ENCODE data around the gene VPS9D1.
"Not testable (repeated sequence)": the region's sequence is repeated elsewhere in the genome, so short reads cannot be mapped to it uniquely, and the experiment has no call there.

The VPS9D1 gene

DNA sequence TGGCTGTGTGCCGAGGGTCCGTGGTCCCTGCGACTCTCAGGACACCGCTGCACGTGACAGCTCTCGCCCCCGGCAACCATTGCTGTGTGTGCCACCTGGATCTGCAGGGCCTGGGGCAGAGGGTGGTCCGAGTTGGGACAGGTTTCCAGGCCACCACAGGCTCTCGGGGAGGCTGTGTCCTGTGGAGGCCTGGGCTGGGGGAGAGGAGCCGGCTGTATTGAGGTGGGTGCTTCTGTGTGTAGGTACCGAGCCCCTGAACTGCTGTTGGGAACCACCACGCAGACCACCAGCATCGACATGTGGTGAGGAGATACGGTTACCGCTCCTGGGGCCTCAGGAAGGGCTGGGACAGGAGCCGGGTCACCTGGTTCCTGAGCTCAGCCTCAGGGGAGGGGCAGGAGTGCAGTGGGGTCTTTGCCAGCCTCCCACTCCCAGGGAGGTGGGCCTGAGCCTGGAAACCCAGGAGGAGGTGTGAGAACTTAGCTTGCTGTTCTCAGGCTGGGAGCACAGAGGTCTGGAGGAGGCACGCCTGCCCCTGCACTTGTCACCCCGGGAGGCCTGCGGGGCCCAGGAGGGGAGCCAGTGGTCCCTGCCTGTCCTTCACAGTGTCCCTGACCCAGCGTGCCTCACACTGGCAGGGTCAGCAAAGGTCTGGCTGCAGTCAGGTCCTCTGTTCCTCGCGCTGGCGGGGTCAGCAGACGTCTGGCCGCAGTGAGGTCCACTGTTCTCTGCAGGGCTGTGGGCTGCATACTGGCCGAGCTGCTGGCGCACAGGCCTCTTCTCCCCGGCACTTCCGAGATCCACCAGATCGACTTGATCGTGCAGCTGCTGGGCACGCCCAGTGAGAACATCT is 26.5 kb downstream of the VPS9D1 start:
- no peak for DNase-seq (ENCODE audit: low read depth in 2 of 2)

DNA sequence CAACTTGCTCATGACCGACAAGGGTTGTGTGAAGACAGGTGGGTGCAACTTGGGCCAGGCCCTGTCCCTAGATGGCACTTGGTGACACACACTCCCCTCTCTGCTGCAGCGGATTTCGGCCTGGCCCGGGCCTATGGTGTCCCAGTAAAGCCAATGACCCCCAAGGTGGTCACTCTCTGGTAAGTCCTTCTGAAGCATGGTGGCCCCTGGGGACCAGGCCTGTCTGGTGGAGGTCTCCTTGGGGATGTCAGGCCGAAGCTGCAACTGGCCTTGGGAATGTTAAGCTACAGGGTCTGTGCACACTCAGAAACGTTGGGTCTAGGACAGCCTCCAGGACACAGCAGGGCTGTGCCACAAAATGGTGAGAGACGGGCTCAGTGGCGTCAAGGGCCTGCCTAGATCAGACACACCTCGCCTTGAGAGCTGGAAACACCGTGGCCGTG is 27.4 kb downstream of the VPS9D1 start:
- no peak for DNase-seq (ENCODE audit: low read depth in 2 of 2)

DNA sequence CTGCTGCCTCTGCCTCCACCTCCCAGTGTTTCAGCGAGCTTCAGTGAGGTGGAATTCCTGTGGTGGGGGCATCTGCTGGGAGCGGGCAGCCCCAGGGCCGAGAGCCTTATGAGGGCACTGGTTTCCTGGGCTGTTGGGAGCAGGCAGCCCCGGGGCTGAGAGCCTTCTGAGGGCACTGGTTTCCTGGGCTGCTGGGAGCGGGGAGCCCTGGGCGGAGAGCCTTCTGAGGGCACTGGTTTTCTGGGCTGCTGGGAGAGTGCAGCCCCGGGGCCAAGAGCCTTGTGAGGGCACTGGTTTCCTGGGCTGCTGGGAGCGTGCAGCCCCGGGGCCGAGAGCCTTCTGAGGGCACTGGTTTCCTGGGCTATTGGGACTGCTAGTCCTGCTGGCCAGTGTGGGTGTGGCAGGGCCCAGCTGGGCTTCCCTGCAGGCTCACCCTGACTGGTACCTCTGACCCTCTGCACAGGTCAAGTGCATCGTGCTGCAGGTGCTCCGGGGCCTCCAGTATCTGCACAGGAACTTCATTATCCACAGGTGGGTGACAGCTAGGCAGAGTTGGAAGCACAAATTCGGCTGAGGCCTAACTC is 28.6 kb downstream of the VPS9D1 start:
- DNase-seq (ENCODE audit: low read depth in 2 of 2), result no peak

DNA sequence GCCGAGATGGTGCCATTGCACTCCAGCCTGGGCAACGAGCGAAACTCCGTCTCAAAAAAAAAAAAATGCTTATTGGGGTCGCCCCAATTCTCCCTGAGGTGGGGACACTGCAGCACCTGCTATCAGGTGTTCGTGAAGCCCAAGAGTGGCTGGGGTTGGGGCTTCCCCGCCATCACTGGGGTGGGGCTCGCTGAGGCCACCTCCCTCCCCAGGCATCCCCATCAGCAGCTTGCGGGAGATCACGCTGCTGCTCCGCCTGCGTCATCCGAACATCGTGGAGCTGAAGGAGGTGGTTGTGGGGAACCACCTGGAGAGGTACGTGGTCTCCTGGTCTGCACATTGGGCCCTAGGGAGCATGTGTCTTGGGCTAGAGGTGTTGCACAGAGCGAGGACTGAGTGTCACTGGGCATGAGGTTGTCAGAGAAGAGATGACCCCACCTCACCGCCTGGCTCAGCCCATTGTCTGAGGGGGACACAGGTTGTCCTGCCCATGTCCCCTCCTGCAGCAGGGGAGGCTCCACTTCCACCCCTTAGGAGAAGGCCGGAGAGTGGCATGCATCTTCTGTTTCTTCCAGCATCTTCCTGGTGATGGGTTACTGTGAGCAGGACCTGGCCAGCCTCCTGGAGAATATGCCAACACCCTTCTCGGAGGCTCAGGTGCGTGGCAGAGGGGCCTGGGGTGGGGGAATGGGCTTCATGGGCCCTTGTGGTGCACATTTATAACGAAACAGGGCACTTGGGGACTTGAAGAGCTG is 29.3 kb downstream of the VPS9D1 start:
- DNase-seq (ENCODE audit: low read depth in 2 of 2), result no peak

DNA sequence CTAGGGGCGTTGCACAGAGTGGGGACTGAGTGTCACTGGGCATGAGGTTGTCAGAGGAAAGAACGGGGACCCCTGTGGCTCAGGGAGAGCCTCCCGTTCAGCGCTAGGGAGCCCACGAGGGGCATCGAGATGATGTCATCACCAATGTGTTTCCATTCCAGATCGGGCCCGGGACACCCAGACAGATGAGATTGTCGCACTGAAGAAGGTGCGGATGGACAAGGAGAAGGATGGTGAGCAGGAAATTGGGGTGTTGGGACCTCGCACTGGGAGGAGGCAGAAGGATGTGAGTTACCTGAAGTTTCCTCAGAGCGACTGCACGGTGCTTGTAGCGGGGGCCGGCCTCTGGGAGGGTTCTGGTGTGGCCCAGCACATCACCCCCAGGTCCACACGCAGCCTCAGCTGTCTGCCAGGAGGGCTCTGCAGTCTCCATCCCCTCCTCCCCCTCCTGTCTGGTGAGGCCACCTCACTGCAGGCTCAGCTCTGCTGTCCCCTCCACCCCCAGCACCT is 30.3 kb downstream of the VPS9D1 start:
- DNase-seq (ENCODE audit: low read depth in 2 of 2), result no peak

DNA sequence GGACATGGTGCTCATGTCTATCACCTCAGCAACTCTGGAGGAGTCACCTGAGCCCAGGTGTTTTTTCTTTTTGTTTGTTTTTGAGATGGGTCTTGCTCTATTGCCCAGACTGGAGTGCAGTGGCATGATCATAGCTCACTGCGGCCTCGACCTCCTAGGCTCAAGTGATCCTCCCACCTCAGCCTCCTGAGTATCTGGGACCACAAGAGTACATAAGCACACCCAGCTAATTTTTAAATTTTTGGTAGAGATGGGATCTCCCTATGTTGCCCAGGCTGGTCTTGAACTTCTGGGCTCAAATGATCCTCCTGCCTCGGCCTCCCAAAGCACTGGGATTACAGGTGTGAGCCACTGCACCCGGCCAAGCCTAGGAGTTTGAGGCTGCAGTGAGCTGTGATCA is 31.1 kb downstream of the VPS9D1 start:
- DNase-seq (ENCODE audit: low read depth in 2 of 2), result not testable (repeated sequence)

DNA sequence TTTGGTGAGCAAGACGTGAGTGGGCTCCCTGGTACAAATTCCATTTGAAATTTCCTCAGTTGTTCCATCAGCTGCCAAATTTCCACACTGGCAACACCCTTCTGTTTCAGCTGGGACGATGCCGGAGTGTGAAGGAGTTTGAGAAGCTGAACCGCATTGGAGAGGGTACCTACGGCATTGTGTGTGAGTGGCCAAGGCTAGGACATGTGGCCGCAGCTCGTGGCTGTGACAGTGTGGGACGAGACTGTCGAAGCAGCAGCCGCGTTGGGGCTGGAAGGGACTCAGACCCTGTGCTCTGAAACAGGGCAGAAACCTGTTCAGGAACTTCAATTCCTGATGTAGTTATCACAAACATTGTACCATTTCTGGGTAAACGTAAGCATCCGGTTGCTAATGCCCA is 31.6 kb downstream of the VPS9D1 start:
- DNase-seq (ENCODE audit: low read depth in 2 of 2), result no peak

DNA sequence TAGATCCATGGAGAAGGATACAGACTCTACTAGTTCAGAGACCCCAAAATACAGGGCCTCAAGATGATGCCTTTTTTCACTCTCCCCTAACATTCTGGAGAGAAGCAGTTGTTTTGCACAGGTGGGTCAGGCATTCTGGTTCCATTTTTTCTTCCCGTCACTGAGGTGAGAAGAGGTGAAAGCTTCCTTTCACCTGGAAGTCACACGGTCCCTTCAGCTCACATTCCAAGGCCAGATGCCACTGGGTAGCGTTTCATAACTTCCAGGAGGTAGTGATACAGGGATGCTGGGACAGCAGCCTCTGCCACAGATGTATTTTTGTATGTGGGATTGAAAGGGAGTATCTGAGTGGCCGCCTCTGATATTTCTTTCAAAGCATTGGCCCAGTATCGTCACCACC is 32.3 kb downstream of the VPS9D1 start:
- no peak for DNase-seq (ENCODE audit: low read depth in 2 of 2)

DNA sequence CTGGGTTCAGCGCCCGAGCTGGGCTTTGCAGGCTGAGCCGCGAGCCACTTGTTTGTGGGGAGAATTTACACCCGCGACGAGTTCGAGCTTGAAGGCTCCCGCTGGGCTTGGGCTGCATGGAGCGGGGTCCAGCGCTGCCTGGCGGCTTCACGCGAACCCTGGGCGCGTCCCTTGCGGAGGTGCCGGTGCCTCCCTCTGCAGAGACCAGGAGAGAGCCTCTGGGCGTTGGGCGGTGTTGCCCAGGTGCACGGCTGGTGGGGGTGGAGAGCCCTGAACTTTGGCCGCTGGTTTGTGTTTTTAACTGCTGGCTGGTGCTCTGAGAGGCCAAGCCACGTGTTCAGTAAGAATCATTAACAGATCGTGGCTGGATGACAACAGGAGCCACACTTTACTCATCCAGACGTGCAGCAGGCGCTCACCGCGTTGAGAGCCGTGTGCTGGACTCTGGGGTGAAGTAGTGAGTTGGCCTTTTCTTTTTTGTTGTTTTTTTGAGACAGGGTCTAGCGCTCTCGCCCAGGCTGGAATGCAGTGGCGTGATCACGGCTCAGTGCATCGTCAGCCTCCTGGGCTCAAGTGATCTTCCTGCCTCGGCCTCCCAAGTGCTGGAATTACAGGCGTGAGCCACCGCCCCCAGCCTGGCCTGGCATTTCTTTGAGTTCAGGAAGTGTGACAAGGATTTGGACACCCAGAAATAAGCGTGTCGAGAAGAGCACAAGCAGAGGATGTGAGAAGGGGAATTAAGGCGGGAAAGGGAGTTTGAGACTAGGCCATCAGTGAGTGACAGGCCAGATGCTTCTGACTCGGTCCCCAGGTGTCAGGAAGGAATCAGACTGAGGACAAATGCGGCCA is 33.4 kb downstream of the VPS9D1 start:
- no peak for DNase-seq (ENCODE audit: low read depth in 2 of 2)

DNA sequence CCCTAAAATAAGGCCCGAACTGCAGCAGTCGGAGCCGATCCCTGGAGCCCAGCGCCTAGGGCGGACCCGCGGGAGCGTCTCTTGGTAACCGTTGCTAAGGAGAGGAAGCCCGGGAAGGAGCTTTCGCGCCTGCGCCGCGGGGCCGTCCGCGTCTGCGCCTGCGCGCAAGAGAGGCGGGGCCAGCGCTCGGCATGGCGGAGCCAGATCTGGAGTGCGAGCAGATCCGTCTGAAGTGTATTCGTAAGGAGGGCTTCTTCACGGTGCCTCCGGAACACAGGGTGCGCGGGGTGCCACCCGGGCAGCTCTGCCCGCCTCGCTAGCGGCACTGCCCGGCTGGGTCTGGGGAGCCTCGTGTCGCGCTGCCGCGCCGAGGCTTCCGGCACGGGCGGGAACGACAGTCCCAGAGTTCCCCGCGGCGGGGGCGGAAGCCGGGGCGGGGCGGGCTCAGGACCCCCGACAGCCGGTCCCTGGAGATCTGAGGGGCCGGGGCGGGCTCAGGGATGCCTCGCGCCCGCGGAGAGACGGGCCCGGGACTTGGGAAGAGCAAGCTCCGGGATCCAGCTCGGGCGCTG is 34.1 kb downstream of the VPS9D1 start, which contains the start of gene CDK10:
Gene CDK10, plus strand, starts transcription at position 170 of the 572 bp plus-strand sequence. Its CDS starts 22 bp downstream, at position 192.
- DNase-seq (ENCODE audit: low read depth in 2 of 2), result peak; percentile 70 to 74

DNA sequence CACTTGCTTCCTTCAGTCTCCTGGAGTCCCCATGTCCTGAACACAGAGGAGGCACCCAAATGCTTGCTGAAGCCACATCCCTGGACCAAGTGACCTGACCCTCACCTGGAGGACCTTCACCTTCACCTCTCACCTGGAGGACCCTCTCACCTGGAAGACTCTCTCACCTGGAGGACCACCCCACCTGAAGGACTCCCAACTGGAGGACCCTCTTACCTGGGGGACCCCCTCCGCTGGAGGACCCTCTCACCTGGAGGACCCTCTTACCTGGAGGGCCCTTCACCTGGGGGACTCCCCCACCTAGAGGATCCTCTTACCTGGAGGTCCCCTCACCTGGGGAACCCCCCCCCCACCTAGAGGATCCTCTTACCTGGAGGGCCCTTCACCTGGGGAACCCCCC is 34.8 kb downstream of the VPS9D1 start:
- no peak for DNase-seq (ENCODE audit: low read depth in 2 of 2)

DNA sequence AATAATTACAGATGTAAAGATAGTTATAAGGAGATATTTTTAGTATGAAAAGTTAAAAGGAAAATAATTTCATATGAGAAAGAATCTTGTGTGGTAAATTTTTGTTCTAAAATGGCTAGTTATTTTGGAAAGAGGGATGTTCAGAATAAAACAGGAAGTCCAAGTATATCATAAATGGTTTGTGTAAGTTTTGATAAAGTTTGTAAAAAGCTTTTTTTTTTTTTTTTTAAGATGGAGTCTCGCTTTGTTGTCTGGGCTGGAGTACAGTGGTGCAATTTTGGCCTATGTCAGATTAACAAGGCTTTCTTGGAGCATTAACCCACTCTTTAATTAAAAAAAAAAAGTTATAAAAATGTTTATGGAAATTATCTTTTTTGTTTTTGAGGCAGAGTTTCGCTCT is 42.4 kb downstream of the VPS9D1 start:
- no peak for DNase-seq (ENCODE audit: low read depth in 2 of 2)

DNA sequence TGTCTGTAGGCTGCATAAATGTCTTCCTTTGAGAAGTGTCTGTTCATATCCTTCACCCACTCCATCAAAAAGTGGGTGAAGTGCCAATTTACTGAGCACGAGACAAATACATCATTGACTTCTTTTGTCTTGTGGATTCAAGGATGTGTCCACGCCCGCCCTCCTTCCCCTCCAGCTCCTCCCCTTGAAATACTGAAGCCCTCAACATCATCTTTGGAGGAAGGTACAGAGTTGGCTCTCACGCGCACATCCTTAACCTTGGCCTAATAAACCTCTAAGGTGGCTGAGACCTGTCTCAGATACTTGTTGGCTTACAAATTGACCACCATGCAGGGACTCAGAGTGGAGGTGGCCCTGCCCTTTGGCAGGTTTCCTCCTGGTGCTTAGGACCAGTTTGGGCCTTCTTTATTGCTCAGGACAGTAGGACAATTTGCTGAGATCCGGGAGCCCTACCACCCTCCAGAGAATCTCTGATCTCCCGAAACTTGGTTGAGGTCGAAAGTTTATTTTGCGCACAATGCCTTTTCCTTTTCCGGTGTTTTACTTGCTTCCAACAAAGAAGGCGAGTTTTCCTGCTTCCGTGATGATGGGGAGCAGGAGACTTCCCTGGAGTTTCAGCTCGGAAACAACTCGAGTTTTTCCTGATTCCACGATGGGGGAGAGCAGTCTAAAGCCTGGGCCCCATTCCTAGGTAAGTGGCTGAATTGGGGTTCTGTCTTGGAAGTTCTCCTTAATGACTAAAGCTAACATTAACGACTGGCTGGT is 48.3 kb downstream of the VPS9D1 start:
- no peak for DNase-seq (ENCODE audit: low read depth in 2 of 2)

DNA sequence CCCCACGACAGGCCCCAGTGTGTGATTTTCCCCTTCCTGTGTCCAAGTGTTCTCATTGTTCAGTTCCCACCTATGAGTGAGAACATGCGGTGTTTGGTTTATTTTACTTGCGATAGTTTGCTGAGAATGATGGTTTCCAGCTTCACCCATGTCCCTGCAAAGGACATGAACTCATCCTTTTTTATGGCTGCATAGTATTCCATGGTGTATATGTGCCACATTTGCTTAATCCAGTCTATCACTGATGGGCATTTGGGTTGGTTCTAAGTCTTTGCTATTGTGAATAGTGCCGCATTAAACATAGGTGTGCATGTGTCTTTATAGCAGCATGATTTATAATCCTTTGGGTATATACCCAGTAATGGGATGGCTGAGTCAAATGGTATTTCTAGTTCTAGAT is 49.1 kb downstream of the VPS9D1 start:
- not testable (repeated sequence) for DNase-seq (ENCODE audit: low read depth in 2 of 2)

DNA sequence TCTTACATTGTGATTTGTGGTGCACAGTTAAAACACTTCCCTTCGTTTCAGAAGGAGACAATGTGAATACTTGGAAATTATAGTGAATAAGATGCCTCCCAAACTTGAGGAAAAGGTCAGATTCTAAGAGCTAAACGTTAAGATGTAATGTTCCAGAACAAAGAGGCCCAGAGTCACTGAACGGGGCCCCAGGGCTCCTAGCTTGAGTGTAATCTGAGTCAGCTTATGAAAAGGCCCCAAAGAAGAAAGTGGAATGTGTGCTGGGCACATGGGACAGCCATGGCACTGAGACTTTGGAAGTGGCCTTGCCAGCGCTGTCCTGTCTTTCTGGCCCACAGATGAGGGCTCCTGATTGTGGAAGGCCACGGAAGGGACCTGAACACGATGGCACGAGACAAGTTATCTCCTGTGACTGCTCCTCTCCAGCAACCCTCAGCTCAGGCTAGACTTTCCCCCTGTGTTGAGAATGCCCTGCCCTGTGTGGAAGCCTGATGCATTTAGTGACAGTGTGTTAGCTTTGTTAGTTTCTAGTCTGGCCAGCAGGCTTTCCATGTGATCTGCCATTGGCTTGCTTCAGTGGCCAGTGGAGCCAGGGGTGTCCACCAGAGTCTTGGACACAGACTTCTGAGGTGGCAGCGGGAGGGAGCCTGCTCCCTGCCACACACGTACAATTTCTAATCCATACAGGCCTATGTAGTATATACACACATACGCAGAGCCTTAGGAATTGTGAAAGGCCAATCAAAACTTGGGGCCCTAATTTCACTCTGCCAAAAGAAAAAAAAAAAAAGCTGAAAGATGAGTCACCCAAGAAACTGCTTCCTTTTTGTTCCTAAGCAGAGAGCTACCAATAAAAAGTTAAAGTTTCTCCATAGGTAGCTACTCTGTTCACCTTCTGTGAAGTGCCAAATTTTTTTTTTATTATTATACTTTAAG is 49.9 kb downstream of the VPS9D1 start:
- DNase-seq (ENCODE audit: low read depth in 2 of 2), result no peak

DNA sequence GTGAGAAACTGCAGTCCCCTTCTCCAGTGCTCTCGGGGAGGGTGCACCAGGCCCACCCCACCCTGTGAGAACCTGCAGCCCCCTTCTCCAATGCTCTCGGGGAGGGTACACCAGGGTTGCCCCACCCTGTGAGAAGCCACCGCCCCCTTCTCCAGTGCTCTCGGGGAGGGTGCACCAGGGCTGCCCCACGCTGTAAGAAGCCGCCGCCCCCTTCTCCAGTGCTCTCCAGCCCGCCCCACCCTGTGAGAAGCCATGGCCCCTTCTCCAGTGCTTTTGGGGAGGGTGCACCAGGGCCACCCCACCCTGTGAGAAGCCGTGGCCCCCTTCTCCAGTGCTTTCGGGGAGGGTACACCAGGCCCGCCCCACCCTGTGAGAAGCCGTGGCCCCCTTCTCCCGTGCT is 50.9 kb downstream of the VPS9D1 start:
- no peak for DNase-seq (ENCODE audit: low read depth in 2 of 2)

DNA sequence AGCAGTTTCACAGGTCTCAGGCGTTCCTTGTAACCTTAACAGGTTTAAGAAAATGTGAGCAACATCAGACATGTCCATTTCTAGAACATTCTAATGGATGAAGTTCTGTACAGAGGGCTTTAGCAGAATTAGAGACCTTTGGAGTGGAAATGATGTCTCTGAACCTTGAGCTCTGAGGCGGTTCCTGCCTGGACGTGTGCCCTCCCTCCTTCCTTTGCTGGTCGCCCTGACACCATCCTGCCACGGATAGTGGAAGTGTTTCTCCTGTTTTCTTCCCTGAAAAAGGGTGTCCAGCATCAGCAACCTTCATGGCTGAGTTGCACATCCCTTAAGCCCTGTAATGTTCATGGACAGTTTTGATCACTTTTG is 51.9 kb downstream of the VPS9D1 start:
- DNase-seq (ENCODE audit: low read depth in 2 of 2), result no peak

DNA sequence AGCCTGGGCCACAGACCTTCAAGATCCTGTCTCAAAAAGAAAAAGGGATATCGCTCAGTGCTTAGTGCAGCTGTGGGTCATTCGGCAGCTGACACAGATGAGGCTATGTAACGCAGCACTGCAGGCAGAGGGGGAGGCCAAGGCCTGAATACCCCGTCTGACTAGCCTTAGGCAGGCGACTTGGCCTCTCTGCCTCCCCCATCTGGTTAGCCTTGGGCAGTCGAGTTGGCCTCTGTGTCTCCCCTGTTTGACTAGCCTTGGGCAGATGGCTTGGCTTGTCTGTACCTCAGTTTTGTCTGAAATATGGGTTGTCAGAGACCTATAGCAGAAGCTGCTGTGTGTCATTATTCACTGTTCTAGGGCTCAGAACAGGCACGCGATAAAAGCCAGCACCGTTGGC is 53.1 kb downstream of the VPS9D1 start:
- no peak for DNase-seq (ENCODE audit: low read depth in 2 of 2)

DNA sequence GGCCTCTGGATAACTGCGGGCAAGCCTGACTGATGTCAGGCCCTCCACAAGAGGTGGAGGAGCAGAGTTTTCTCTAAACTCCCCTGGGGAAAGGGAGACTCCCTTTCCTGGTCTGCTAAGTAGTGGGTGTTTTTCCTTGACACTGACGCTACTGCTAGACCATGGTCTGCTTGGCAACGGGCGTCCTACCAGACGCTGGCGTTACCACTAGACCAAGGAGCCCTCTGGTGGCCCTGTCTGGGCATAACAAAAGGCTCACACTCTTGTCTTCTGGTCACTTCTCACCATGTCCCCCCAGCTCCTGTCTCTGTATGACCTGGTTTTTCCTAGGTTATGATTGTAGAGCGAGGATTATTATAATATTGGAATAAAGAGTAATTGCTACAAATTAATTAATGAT is 53.7 kb downstream of the VPS9D1 start:
- not testable (repeated sequence) for DNase-seq (ENCODE audit: low read depth in 2 of 2)

All from fibroblast of skin of left quadriceps (primary cell).